K562 (cell line): Measurements from ENCODE around the gene POU2AF1. TPM values are rescaled to one million over a fixed set of nuclear protein-coding genes. Genes with fewer than 3 reads are reported as not detected.

ENCODE experiments used
- ATAC-seq: fragments of 200-7000 bp; cut with Tn5 transposase; 3 replicates; pipeline ENCODE4 v1.9.1; 2020; ENCODE audit warnings: moderate library complexity
- BruUV-seq: library from RNA; stranded (reverse); fragments of 400-500 nt; replicated peaks from 2 replicates; lab custom pipeline; 2021; lab: Mats Ljungman, UMichigan
- CTCF ChIA-PET: fragments of 300-600 bp; formaldehyde crosslinking; extraction: SDS; loops from one replicate; lab custom pipeline; 2021; ENCODE audit warnings: low intra/inter-chr PET ratio; lab: Yijun Ruan, JAX
- POLR2A ChIA-PET: fragments of 300-600, 350-650 bp; sonication (Branson Sonifier 250); formaldehyde crosslinking; extraction: SDS; loops from one replicate; lab custom pipeline; 2021; ENCODE audit warnings: antibody characterized with exemption, inconsistent platforms; lab: Yijun Ruan, JAX
- DNase-seq, 4 experiments: peaks; one replicate each; pipeline versions ENCODE4 v3.0.0 to v3.0.0-alpha.2; 2011 to 2018; ENCODE audit warnings: low spot score in 3 of 4, mixed read lengths in 3 of 4; ENCODE audit errors: extremely low read depth in 1 of 4
- FAIRE-seq: peaks from 2 replicates; lab custom pipeline; 2011; peaks lifted over from hg19 to GRCh38; lab: Jason Lieb, UNC
- H2AFZ ChIP-seq: 2 replicates; pipeline ENCODE4 v1.6.0; 2011; ENCODE audit warnings: low read depth, low read length, control low read depth, inconsistent platforms
- H3K27ac ChIP-seq: fragments of 200-600 bp; 3 replicates; pipeline ENCODE4 v1.8.0; 2011; ENCODE audit warnings: low read depth, mild to moderate bottlenecking, control low read depth, inconsistent platforms, low read length, moderate library complexity, mixed read lengths; ENCODE audit errors: extremely low read depth
- H3K27me3 ChIP-seq, 2 experiments: fragments of 300-600 bp in 1 of 2; 2 replicates in 1 of 2; 3 replicates in 1 of 2; pipeline versions ENCODE4 v1.6.0 to v1.8.0; 2011; ENCODE audit warnings: inconsistent platforms in 2 of 2, low read length in 2 of 2, mild to moderate bottlenecking in 1 of 2, mixed read lengths in 1 of 2, moderate library complexity in 1 of 2; ENCODE audit not compliant: control insufficient read depth in 2 of 2, insufficient read depth in 2 of 2
- H3K36me3 ChIP-seq: fragments of 300-600 bp; 3 replicates; pipeline ENCODE4 v1.8.0; 2011; ENCODE audit warnings: mild to moderate bottlenecking, low read length, inconsistent platforms; ENCODE audit not compliant: control insufficient read depth, insufficient read depth
- H3K4me1 ChIP-seq, 2 experiments: fragments of 200-600 bp in 1 of 2; replicated peaks in 1 of 2; 2 replicates in 1 of 2; 3 replicates in 1 of 2; pipeline versions ENCODE4 v1.5.1 to v1.8.0; 2011; ENCODE audit warnings: inconsistent platforms in 2 of 2, low read length in 2 of 2, mild to moderate bottlenecking in 1 of 2, mixed read lengths in 1 of 2, moderate library complexity in 1 of 2; ENCODE audit not compliant: control insufficient read depth in 2 of 2, insufficient read depth in 2 of 2
- H3K4me2 ChIP-seq: 2 replicates; pipeline ENCODE4 v1.6.1; 2011; ENCODE audit warnings: low read length, control low read depth, inconsistent platforms, mixed read lengths; ENCODE audit not compliant: insufficient read depth
- H3K4me3 ChIP-seq: fragments of 200-600 bp; sonication (generic), shearing (Covaris generic); 2 replicates; pipeline ENCODE4 v1.5.1; 2016; ENCODE audit warnings: control low read depth, inconsistent platforms
- H3K79me2 ChIP-seq: fragments of 200-600 bp; 3 replicates; pipeline ENCODE4 v1.8.0; 2011; ENCODE audit warnings: low read length, inconsistent platforms; ENCODE audit not compliant: control insufficient read depth, insufficient read depth
- H3K9ac ChIP-seq, 2 experiments: 2 replicates each; pipeline versions ENCODE4 v1.6.0 to v1.6.1; 2011; ENCODE audit warnings: low read depth in 2 of 2, low read length in 2 of 2, control low read depth in 1 of 2, inconsistent platforms in 1 of 2, mild to moderate bottlenecking in 1 of 2, mixed read lengths in 1 of 2; ENCODE audit not compliant: insufficient read depth in 1 of 2
- H3K9me1 ChIP-seq: one replicate; pipeline ENCODE4 v1.6.0; 2011; ENCODE audit warnings: inconsistent platforms, mild to moderate bottlenecking, low read length, moderate library complexity; ENCODE audit not compliant: control insufficient read depth, insufficient read depth
- H3K9me3 ChIP-seq: replicated peaks from 2 replicates; pipeline ENCODE4 v1.5.1; 2011; ENCODE audit warnings: low read depth, low read length, inconsistent platforms; ENCODE audit not compliant: control insufficient read depth, insufficient read depth
- H4K20me1 ChIP-seq: replicated peaks from 2 replicates; pipeline ENCODE4 v1.6.1; 2011; ENCODE audit warnings: low read length, inconsistent platforms, mixed read lengths; ENCODE audit not compliant: control insufficient read depth, insufficient read depth
- CAMTA2 ChIP-seq: fragments of 250-450 bp; sonication (Bioruptor Pico); conservative IDR thresholded peaks from 2 replicates; pipeline ENCODE4 v1.5.1; 2022
- E2F4 ChIP-seq: sonication (generic); formaldehyde crosslinking; IDR thresholded peaks from 2 replicates; pipeline ENCODE4 v1.8.0; 2022; ENCODE audit warnings: mild to moderate bottlenecking, low read depth, missing genetic modification reagents
- EP300 ChIP-seq: IDR thresholded peaks from 2 replicates; pipeline ENCODE4 v1.6.1; 2012; ENCODE audit warnings: low read length, improper control_type of control experiment
- FOXJ2 ChIP-seq: fragments of 200-800 bp; sonication (Bioruptor generic); IDR thresholded peaks from 2 replicates; pipeline ENCODE4 v1.6.1; 2016; ENCODE audit warnings: missing genetic modification characterization, missing compliant biosample characterization
- HDAC8 ChIP-seq: fragments of 450-650 bp; IDR thresholded peaks from 2 replicates; pipeline ENCODE4 v1.6.1; 2016; ENCODE audit warnings: mild to moderate bottlenecking, missing genetic modification characterization, moderate library complexity, missing compliant biosample characterization
- NR2C2 ChIP-seq, 2 experiments: fragments of 200-800 bp in 1 of 2; sonication (Bioruptor generic) in 1 of 2; sonication (generic) in 1 of 2; formaldehyde crosslinking in 1 of 2; IDR thresholded peaks; 2 replicates each; pipeline versions ENCODE4 v1.6.1 to v1.8.0; 2016 to 2022; ENCODE audit warnings: mild to moderate bottlenecking in 1 of 2, missing compliant biosample characterization in 1 of 2, missing genetic modification characterization in 1 of 2, missing genetic modification reagents in 1 of 2
- POLR2G ChIP-seq: fragments of 200-400 bp; formaldehyde crosslinking; IDR thresholded peaks from 2 replicates; pipeline ENCODE4 v1.6.1; 2017; ENCODE audit warnings: low read depth, mild to moderate bottlenecking, antibody characterized with exemption, low read length, moderate library complexity
- RBFOX2 ChIP-seq: fragments of 200-400 bp; formaldehyde crosslinking; IDR thresholded peaks from 2 replicates; pipeline ENCODE4 v1.6.1; 2017; ENCODE audit warnings: low read depth, mild to moderate bottlenecking, low read length, moderate library complexity
- SMAD4 ChIP-seq: fragments of 250-450 bp; sonication (Bioruptor Pico); conservative IDR thresholded peaks from 2 replicates; pipeline ENCODE4 v1.8.0; 2021; ENCODE audit warnings: inconsistent platforms, mild to moderate bottlenecking, moderate library complexity
- TAF15 ChIP-seq: fragments of 200-400 bp; formaldehyde crosslinking; IDR thresholded peaks from 2 replicates; pipeline ENCODE4 v1.6.1; 2017; ENCODE audit warnings: mild to moderate bottlenecking, low read depth, low read length, moderate library complexity
- TCFL5 ChIP-seq: fragments of 250-450 bp; sonication (Bioruptor Pico); conservative IDR thresholded peaks from 2 replicates; pipeline ENCODE4 v1.6.1; 2021; ENCODE audit warnings: mild to moderate bottlenecking, moderate library complexity, matching md5 sums
- ZBED1 ChIP-seq: IDR thresholded peaks from 2 replicates; pipeline ENCODE4 v1.6.1; 2014
- ZC3H11A ChIP-seq: IDR thresholded peaks from 2 replicates; pipeline ENCODE4 v1.6.1; 2012; ENCODE audit warnings: low read depth, low read length, improper control_type of control experiment
- ZNF121 ChIP-seq: sonication (generic); formaldehyde crosslinking; conservative IDR thresholded peaks from 2 replicates; pipeline ENCODE4 v1.8.0; 2022; ENCODE audit warnings: missing genetic modification reagents
- WGBS: fragments of 100-300 bp; shearing (Covaris generic); methylation state at CpG from one replicate; pipeline ENCODE4 v1.1.6; 2016; ENCODE audit warnings: low coverage, mixed read lengths; ENCODE audit not compliant: insufficient coverage; ENCODE audit errors: missing lambda C conversion rate; 5-methylcytosine and 5-hydroxymethylcytosine counted together
- in situ Hi-C: fragments of 300-500 bp; cut with MboI; formaldehyde crosslinking; loops from 4 replicates; pipeline ENCODE4 v1.15.0; 2018; ENCODE audit warnings: inconsistent platforms, mixed read lengths
- intact Hi-C: fragments of 100-400 bp; cut with micrococcal nuclease; formaldehyde crosslinking; loops from 2 replicates; pipeline ENCODE4 v1.14.2; 2022
- polyA plus RNA-seq, 8 experiments: library from polyadenylated mRNA; depleted of rRNA in 4 of 8; stranded (reverse) in 5 of 8; unstranded in 3 of 8; fragments of >200 nt; fragmentation: Nextera tagmentation in 2 of 8; fragmentation: Illumina TruSeq in 1 of 8; extraction: Ambion mirVana in 2 of 8; extraction: Trizol in 1 of 8; gene quantifications; 2 replicates each; pipeline versions ENCODE4 v1.2.1 to v1.2.3, GENCODE V29; 2011 to 2014; ENCODE audit warnings: inconsistent platforms in 1 of 8, missing spikeins in 1 of 8
- total RNA-seq, 7 experiments: library from RNA; depleted of rRNA in 6 of 7; stranded (reverse); fragments of >200 nt in 6 of 7; fragmentation: Illumina TruSeq in 2 of 7; extraction: Trizol in 2 of 7; gene quantifications; 2 replicates each; pipeline versions ENCODE4 v1.2.1 to v1.2.3, GENCODE V29; 2011 to 2021; ENCODE audit warnings: low replicate concordance in 1 of 7
- TF ChIP-seq, protein P1 (sequence below): fragments of 250-450 bp; sonication (Bioruptor Pico); IDR thresholded peaks from 2 replicates; pipeline ENCODE4 v1.4.0; 2020; ENCODE audit warnings: borderline replicate concordance

The POU2AF1 gene
- total and polyA plus RNA-seq, 9 of the 15 experiments (the other 6 are each of a cell fraction or from before 2014, with no cell fraction given) = 0.09 TPM; not detected in 8

DNA sequence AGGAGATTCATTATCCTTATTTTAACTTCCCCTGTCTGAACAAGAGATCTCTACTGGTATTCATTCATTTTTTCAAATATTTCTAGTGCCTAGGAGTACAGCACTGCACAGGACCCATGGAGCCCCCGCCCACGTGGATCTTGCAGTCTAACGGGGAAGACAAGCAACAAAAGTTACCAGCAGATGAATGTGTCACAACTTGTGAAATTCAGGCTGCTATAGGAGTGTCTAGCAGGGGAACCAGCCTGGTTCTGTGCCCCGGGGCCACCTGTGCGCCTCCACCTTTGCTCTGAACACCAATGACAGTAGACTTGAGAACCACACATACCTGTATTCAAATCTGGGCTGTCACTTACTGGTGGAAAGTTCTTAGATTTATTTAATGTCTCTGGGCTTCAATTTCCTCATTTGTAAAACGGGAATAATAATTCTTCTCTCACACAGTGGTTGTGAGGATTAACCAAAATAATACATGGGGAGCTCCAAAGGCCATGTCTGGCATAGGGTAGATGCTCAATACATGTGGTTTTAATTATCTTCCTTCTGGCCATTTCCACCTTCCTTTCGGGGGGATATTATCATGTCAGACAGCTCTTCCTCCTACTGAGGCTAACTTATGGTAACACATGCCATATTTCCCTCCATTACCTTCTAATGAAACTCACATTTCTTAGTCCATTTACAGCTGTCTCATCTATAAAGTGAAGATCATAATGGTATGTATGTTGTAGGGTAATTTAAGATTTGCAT lies 17.8 kb downstream of the POU2AF1 start (continued):
- no peak for TF ChIP-seq ZC3H11A
- no peak for TF ChIP-seq ZBED1
- TF ChIP-seq NR2C2 (CRISPR knock-in tag; IDR thresholded peaks at IDR 0.05) = no peak
- TF ChIP-seq NR2C2 (tag; IDR thresholded peaks at IDR 0.05) = no peak
- TF ChIP-seq POLR2G = no peak
- TF ChIP-seq E2F4 (CRISPR knock-in tag) = no peak
- no peak for TF ChIP-seq CAMTA2 (CRISPR knock-in tag)
- TF ChIP-seq TCFL5 = no peak
- TF ChIP-seq, all 486 proteins: peak for 0

GRCh38 chr11:111360150-111361043 lies 18.7 kb downstream of the POU2AF1 start:
- no TSS peak for BruUV-seq
- Histone ChIP-seq H3K4me1 (peaks cover 0 to 3% of the 10 kb centered on the region in 2 experiments; a peak in 1 of 5 replicates), H3K9me3 (no peaks in the 10 kb centered on the region), H3K4me3 (no peak overlapping the region), H3K27me3 (peaks cover 0 to 5% of the 10 kb centered on the region in 2 experiments; a peak in 1 of 5 replicates), H3K27ac (no peak overlapping the region), H2AFZ (no peak overlapping the region), H4K20me1 (no peaks in the 10 kb centered on the region), H3K9ac (no peak overlapping the region), H3K79me2 (no peaks in the 10 kb centered on the region), H3K4me2 (no peak overlapping the region), H3K9me1 (no peaks in the 10 kb centered on the region), H3K36me3 (no peaks in the 10 kb centered on the region)
- in situ Hi-C loops = no loop called here
- ChIA-PET CTCF (no interaction called here), POLR2A (no interaction called here)
- FAIRE-seq (no peak), DNase-seq (no peak), ATAC-seq (no peak)
- intact Hi-C loops = no loop called here
- 5% methylated on average over 6 of the region's 6 CpGs for WGBS
- no peak for TF ChIP-seq ZNF121 (CRISPR knock-in tag)
- TF ChIP-seq CAMTA2 (CRISPR knock-in tag) = no peak
- no peak for TF ChIP-seq FOXJ2
- TF ChIP-seq SMAD4 (CRISPR knock-in tag) = no peak
- no peak for TF ChIP-seq HDAC8 (tag)
- TF ChIP-seq TAF15 = no peak
- TF ChIP-seq, protein P1, sequence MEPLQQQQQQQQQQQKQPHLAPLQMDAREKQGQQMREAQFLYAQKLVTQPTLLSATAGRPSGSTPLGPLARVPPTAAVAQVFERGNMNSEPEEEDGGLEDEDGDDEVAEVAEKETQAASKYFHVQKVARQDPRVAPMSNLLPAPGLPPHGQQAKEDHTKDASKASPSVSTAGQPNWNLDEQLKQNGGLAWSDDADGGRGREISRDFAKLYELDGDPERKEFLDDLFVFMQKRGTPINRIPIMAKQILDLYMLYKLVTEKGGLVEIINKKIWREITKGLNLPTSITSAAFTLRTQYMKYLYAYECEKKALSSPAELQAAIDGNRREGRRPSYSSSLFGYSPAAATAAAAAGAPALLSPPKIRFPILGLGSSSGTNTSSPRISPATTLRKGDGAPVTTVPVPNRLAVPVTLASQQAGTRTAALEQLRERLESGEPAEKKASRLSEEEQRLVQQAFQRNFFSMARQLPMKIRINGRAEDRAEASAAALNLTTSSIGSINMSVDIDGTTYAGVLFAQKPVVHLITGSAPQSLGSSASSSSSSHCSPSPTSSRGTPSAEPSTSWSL = no peak
- no peak for TF ChIP-seq EP300
- TF ChIP-seq RBFOX2 = no peak
